ENCODE results near the gene EEF1AKMT1. TPM values are rescaled to one million over a fixed set of nuclear protein-coding genes. Genes with fewer than 3 reads are reported as not detected.

EEF1AKMT1 gene
- total and polyA plus RNA-seq, 2 experiments from 2014 or later = 3.2 to 7.6 TPM

- H2AFZ ChIP-seq = peak overlapping the region; percentile 74; the same call in 1 of the 2 replicates
- TF ChIP-seq ZNF114 (CRISPR knock-in tag; IDR thresholded peaks at IDR 0.05) = no peak
- TF ChIP-seq ETS1 (IDR thresholded peaks at IDR 0.05) = no peak
- no peak for TF ChIP-seq POLR2AphosphoS5 (IDR thresholded peaks at IDR 0.05; ENCODE audit: low read depth)
- TF ChIP-seq CREB1 (CRISPR knock-in tag; IDR thresholded peaks at IDR 0.05; ENCODE audit: low read depth) = no peak
- no peak for TF ChIP-seq CTCF (conservative IDR thresholded peaks at IDR 0.05; ENCODE audit: low read depth in 2 of 2)
- TF ChIP-seq ZNF462 (CRISPR knock-in tag; IDR thresholded peaks at IDR 0.05) = no peak
- TF ChIP-seq JUNB (IDR thresholded peaks at IDR 0.05; ENCODE audit: unreplicated experiment) = no peak
- TF ChIP-seq EZH2phosphoT487 (IDR thresholded peaks at IDR 0.05; ENCODE audit: unreplicated experiment) = no peak
- H3K4me2 ChIP-seq = no peak overlapping the region
- H3K27me3 ChIP-seq (ENCODE audit: insufficient read depth) = peaks cover 19% of the 10 kb centered on the region
- peaks cover 12% of the 10 kb centered on the region for H3K27me3 Mint-ChIP-seq (ENCODE audit: insufficient read depth, low read depth, poor library complexity)
- no peak overlapping the region for H3K4me3 Mint-ChIP-seq
- no peak overlapping the region for H3K27ac ChIP-seq (ENCODE audit: low read depth)
- H3K4me1 ChIP-seq (ENCODE audit: insufficient read depth) = peaks cover 11% of the 10 kb centered on the region
- no peaks in the 10 kb centered on the region for H4K20me1 ChIP-seq (replicated peaks; ENCODE audit: insufficient read depth)
- ATAC-seq = no peak
- H3K36me3 ChIP-seq (ENCODE audit: insufficient read depth) = no peaks in the 10 kb centered on the region
- H3K4me3 ChIP-seq = no peak overlapping the region
- H3K36me3 Mint-ChIP-seq (ENCODE audit: low read depth) = no peaks in the 10 kb centered on the region
- H3K4me1 Mint-ChIP-seq = peaks cover 15% of the 10 kb centered on the region; the same call in 2 of the 3 replicates
- no peaks in the 10 kb centered on the region for H3K79me2 ChIP-seq (replicated peaks; ENCODE audit: insufficient read depth)
- DNase-seq (ENCODE audit: low spot score) = peak; percentile 37
- no peaks in the 10 kb centered on the region for H3F3A ChIP-seq (replicated peaks; ENCODE audit: low read depth)
- no peaks in the 10 kb centered on the region for H3K9me2 ChIP-seq (ENCODE audit: insufficient read depth)
- H3K9me3 Mint-ChIP-seq = no peaks in the 10 kb centered on the region
- H3K27ac Mint-ChIP-seq = no peak overlapping the region
Observed at GRCh38 chr13:20716951-20717350, 56.8 kb downstream of the EEF1AKMT1 start.

Data from GM23338 (cell line).